ENCODE results near the gene PCDHGA9. TPM values are rescaled to one million over a fixed set of nuclear protein-coding genes. Genes with fewer than 3 reads are reported as not detected.
"Not testable (repeated sequence)": the region's sequence is repeated elsewhere in the genome, so short reads cannot be mapped to it uniquely, and the experiment has no call there.

Gene PCDHGA9
- total and polyA plus RNA-seq, 2 donors: 0.66 to 0.75 TPM

GRCh38 chr5:141382469-141383294, 19.9 kb upstream of the PCDHGA9 start, which contains the start of gene PCDHGA7:
PCDHGA7 (plus strand) TSS chr5:141382742; CDS start chr5:141382900, 158 bp downstream.
- Histone ChIP-seq H3K36me3 (ENCODE audit: control insufficient read depth in 2 of 2, insufficient read depth in 2 of 2, low read length in 1 of 2) (no peaks in the 10 kb centered on the region), H3K27ac (ENCODE audit: low read depth in 1 of 2, low read length in 1 of 2) (no peak within 1 kb of the TSS), H3K9me3 (ENCODE audit: control insufficient read depth in 2 of 2, insufficient read depth in 1 of 2, low read length in 1 of 2) (peaks cover 7 to 25% of the 10 kb centered on the region in 2 donors), H3K27me3 (ENCODE audit: control insufficient read depth in 2 of 2, insufficient read depth in 1 of 2, low read length in 1 of 2) (peaks cover 3 to 39% of the 10 kb centered on the region in 2 donors), H3K4me1 (ENCODE audit: control insufficient read depth in 2 of 2, insufficient read depth in 2 of 2, low read length in 2 of 2) (no peaks in the 10 kb centered on the region), H3K4me3 (ENCODE audit: low read length in 2 of 2) (peak within 1 kb of the TSS in 1 of 2 donors; percentile 27)
- no peak for DNase-seq (ENCODE audit: low read depth in 6 of 9, low spot score in 9 of 9)
- 23% methylated on average over 37 of the region's 37 CpGs for WGBS

- peaks cover 7 to 24% of the 10 kb centered on the region in 2 donors for H3K9me3 ChIP-seq (ENCODE audit: control insufficient read depth in 2 of 2, insufficient read depth in 1 of 2, low read length in 1 of 2)
- DNase-seq (ENCODE audit: low read depth in 6 of 9, low spot score in 9 of 9): no peak
- H3K27me3 ChIP-seq (ENCODE audit: control insufficient read depth in 2 of 2, insufficient read depth in 1 of 2, low read length in 1 of 2): peaks cover 3 to 42% of the 10 kb centered on the region in 2 donors
- no peaks in the 10 kb centered on the region for H3K4me1 ChIP-seq (ENCODE audit: control insufficient read depth in 2 of 2, insufficient read depth in 2 of 2, low read length in 2 of 2)
- no peak overlapping the region for H3K27ac ChIP-seq (ENCODE audit: low read depth in 1 of 2, low read length in 1 of 2)
- WGBS: 47% methylated on average over 21 of the region's 21 CpGs
- no peak overlapping the region for H3K4me3 ChIP-seq (ENCODE audit: low read length in 2 of 2)
- no peaks in the 10 kb centered on the region for H3K36me3 ChIP-seq (ENCODE audit: control insufficient read depth in 2 of 2, insufficient read depth in 2 of 2, low read length in 1 of 2)
Measured at GRCh38 chr5:141383345-141383744, 19.2 kb upstream of the PCDHGA9 start.

- Histone ChIP-seq H3K27ac (ENCODE audit: low read depth in 1 of 2, low read length in 1 of 2) (no peak overlapping the region), H3K27me3 (ENCODE audit: control insufficient read depth in 2 of 2, insufficient read depth in 1 of 2, low read length in 1 of 2) (peaks cover 3 to 55% of the 10 kb centered on the region in 2 donors), H3K36me3 (ENCODE audit: control insufficient read depth in 2 of 2, insufficient read depth in 2 of 2, low read length in 1 of 2) (no peaks in the 10 kb centered on the region), H3K4me3 (ENCODE audit: low read length in 2 of 2) (no peak overlapping the region), H3K4me1 (ENCODE audit: control insufficient read depth in 2 of 2, insufficient read depth in 2 of 2, low read length in 2 of 2) (no peaks in the 10 kb centered on the region), H3K9me3 (ENCODE audit: control insufficient read depth in 2 of 2, insufficient read depth in 1 of 2, low read length in 1 of 2) (peaks cover 8 to 34% of the 10 kb centered on the region in 2 donors)
- WGBS: 60% methylated on average over 43 of the region's 43 CpGs
- DNase-seq (ENCODE audit: low read depth in 6 of 9, low spot score in 9 of 9): no peak
Measured at GRCh38 chr5:141384471-141385267, 17.9 kb upstream of the PCDHGA9 start.

- H3K4me1 ChIP-seq (ENCODE audit: control insufficient read depth in 2 of 2, insufficient read depth in 2 of 2, low read length in 2 of 2); H3K36me3 ChIP-seq (ENCODE audit: control insufficient read depth in 2 of 2, insufficient read depth in 2 of 2, low read length in 1 of 2); H3K27ac ChIP-seq (ENCODE audit: low read depth in 1 of 2, low read length in 1 of 2); H3K4me3 ChIP-seq (ENCODE audit: low read length in 2 of 2): not testable (repeated sequence)
- Histone ChIP-seq H3K9me3 (ENCODE audit: control insufficient read depth in 2 of 2, insufficient read depth in 1 of 2, low read length in 1 of 2) (peaks cover 10 to 38% of the 10 kb centered on the region in 2 donors), H3K27me3 (ENCODE audit: control insufficient read depth in 2 of 2, insufficient read depth in 1 of 2, low read length in 1 of 2) (peaks cover 3 to 63% of the 10 kb centered on the region in 2 donors)
- WGBS: 23% methylated on average over 22 of the region's 40 CpGs
- DNase-seq (ENCODE audit: low read depth in 6 of 9, low spot score in 9 of 9): peak in 1 of 9 donors; percentile 16
Measured at GRCh38 chr5:141387557-141388311, 14.8 kb upstream of the PCDHGA9 start, which contains the start of gene PCDHGB4. PCDHGB4 (plus strand) TSS chr5:141387698; CDS start chr5:141387885, 187 bp downstream.

GRCh38 chr5:141388661-141389060, 13.9 kb upstream of the PCDHGA9 start:
- no peaks in the 10 kb centered on the region for H3K36me3 ChIP-seq (ENCODE audit: control insufficient read depth in 2 of 2, insufficient read depth in 2 of 2, low read length in 1 of 2)
- peaks cover 1 to 63% of the 10 kb centered on the region in 2 donors for H3K27me3 ChIP-seq (ENCODE audit: control insufficient read depth in 2 of 2, insufficient read depth in 1 of 2, low read length in 1 of 2)
- no peak for DNase-seq (ENCODE audit: low read depth in 6 of 9, low spot score in 9 of 9)
- no peak overlapping the region for H3K4me3 ChIP-seq (ENCODE audit: low read length in 2 of 2)
- no peak overlapping the region for H3K27ac ChIP-seq (ENCODE audit: low read depth in 1 of 2, low read length in 1 of 2)
- peaks cover 6 to 38% of the 10 kb centered on the region in 2 donors for H3K9me3 ChIP-seq (ENCODE audit: control insufficient read depth in 2 of 2, insufficient read depth in 1 of 2, low read length in 1 of 2)
- H3K4me1 ChIP-seq (ENCODE audit: control insufficient read depth in 2 of 2, insufficient read depth in 2 of 2, low read length in 2 of 2): no peaks in the 10 kb centered on the region
- 57% methylated on average over 10 of the region's 10 CpGs for WGBS

GRCh38 chr5:141389153-141390042, 13.2 kb upstream of the PCDHGA9 start:
- DNase-seq (ENCODE audit: low read depth in 6 of 9, low spot score in 9 of 9): no peak
- WGBS: 50% methylated on average over 77 of the region's 77 CpGs
- Histone ChIP-seq H3K27me3 (ENCODE audit: control insufficient read depth in 2 of 2, insufficient read depth in 1 of 2, low read length in 1 of 2) (peaks cover 0 to 65% of the 10 kb centered on the region in 2 donors), H3K27ac (ENCODE audit: low read depth in 1 of 2, low read length in 1 of 2) (no peak overlapping the region), H3K9me3 (ENCODE audit: control insufficient read depth in 2 of 2, insufficient read depth in 1 of 2, low read length in 1 of 2) (peaks cover 9 to 42% of the 10 kb centered on the region in 2 donors), H3K36me3 (ENCODE audit: control insufficient read depth in 2 of 2, insufficient read depth in 2 of 2, low read length in 1 of 2) (no peaks in the 10 kb centered on the region), H3K4me3 (ENCODE audit: low read length in 2 of 2) (no peak overlapping the region), H3K4me1 (ENCODE audit: control insufficient read depth in 2 of 2, insufficient read depth in 2 of 2, low read length in 2 of 2) (no peaks in the 10 kb centered on the region)

- Histone ChIP-seq H3K4me3 (ENCODE audit: low read length in 2 of 2) (no peak within 1 kb of the TSS), H3K27ac (ENCODE audit: low read depth in 1 of 2, low read length in 1 of 2) (no peak within 1 kb of the TSS), H3K9me3 (ENCODE audit: control insufficient read depth in 2 of 2, insufficient read depth in 1 of 2, low read length in 1 of 2) (peaks cover 11 to 38% of the 10 kb centered on the region in 2 donors), H3K4me1 (ENCODE audit: control insufficient read depth in 2 of 2, insufficient read depth in 2 of 2, low read length in 2 of 2) (no peaks in the 10 kb centered on the region), H3K27me3 (ENCODE audit: control insufficient read depth in 2 of 2, insufficient read depth in 1 of 2, low read length in 1 of 2) (peaks cover 0 to 68% of the 10 kb centered on the region in 2 donors), H3K36me3 (ENCODE audit: control insufficient read depth in 2 of 2, insufficient read depth in 2 of 2, low read length in 1 of 2) (no peaks in the 10 kb centered on the region)
- DNase-seq (ENCODE audit: low read depth in 6 of 9, low spot score in 9 of 9): no peak
- 35% methylated on average over 38 of the region's 38 CpGs for WGBS
Measured at GRCh38 chr5:141392429-141393198, 10.0 kb upstream of the PCDHGA9 start, which contains the start of gene PCDHGA8. PCDHGA8 (plus strand) TSS chr5:141392633; CDS start chr5:141392814, 181 bp downstream.

Measured in thymus (tissue), 11 donors.